ENCODE results near the gene CCDC15. TPM values are rescaled to one million over a fixed set of nuclear protein-coding genes. Genes with fewer than 3 reads are reported as not detected.

Gene CCDC15
- total RNA-seq, 6 experiments from 2014 or later, result 1.3 to 3.2 (median 2.5) TPM

GRCh38 chr11:124937336-124937935 lies 16.6 kb upstream of the CCDC15 start:
- Mint-ChIP-seq H3K4me1 (ENCODE audit: low read depth) (peaks cover 22% of the 10 kb centered on the region), H3K27ac (no peak overlapping the region), H3K4me3 (no peak overlapping the region), H3K9me3 (no peaks in the 10 kb centered on the region), H3K36me3 (ENCODE audit: low read depth) (no peaks in the 10 kb centered on the region), H3K27me3 (ENCODE audit: insufficient read depth) (no peaks in the 10 kb centered on the region)
- no peak for DNase-seq
- TF ChIP-seq, protein P1, sequence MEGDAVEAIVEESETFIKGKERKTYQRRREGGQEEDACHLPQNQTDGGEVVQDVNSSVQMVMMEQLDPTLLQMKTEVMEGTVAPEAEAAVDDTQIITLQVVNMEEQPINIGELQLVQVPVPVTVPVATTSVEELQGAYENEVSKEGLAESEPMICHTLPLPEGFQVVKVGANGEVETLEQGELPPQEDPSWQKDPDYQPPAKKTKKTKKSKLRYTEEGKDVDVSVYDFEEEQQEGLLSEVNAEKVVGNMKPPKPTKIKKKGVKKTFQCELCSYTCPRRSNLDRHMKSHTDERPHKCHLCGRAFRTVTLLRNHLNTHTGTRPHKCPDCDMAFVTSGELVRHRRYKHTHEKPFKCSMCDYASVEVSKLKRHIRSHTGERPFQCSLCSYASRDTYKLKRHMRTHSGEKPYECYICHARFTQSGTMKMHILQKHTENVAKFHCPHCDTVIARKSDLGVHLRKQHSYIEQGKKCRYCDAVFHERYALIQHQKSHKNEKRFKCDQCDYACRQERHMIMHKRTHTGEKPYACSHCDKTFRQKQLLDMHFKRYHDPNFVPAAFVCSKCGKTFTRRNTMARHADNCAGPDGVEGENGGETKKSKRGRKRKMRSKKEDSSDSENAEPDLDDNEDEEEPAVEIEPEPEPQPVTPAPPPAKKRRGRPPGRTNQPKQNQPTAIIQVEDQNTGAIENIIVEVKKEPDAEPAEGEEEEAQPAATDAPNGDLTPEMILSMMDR (IDR thresholded peaks at IDR 0.05), result no peak

- Mint-ChIP-seq H3K4me3 (no peak overlapping the region), H3K4me1 (ENCODE audit: low read depth) (peaks cover 22% of the 10 kb centered on the region), H3K36me3 (ENCODE audit: low read depth) (no peaks in the 10 kb centered on the region), H3K9me3 (no peaks in the 10 kb centered on the region), H3K27me3 (ENCODE audit: insufficient read depth) (no peaks in the 10 kb centered on the region), H3K27ac (peak overlapping the region; percentile 18; the same call in 1 of the 2 replicates)
- TF ChIP-seq, protein P1 (IDR thresholded peaks at IDR 0.05), result no peak
- no peak for DNase-seq
These were observed 15.7 kb upstream of the CCDC15 start for GRCh38 chr11:124938206-124938765.

DNA sequence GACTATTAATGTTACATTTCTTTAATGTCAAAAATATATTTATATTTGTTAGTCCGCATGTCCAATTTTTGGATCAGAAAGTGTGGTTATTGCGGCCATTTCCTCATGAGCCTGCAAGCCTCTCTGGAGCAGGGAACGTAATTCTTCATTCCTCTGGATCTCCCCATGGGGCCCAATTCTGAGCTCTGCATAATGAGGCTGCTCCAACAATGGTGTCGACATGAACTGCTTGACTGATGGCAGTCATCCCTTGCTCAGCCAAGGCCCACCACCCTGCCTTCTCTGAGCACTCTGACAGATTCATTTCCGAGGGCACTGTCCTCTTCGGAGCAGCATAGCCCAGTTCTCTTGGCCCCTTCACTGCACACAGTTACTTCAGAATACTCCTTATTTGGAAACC lies 15.0 kb upstream of the CCDC15 start:
- Mint-ChIP-seq H3K27me3 (ENCODE audit: insufficient read depth) (no peaks in the 10 kb centered on the region), H3K9me3 (no peaks in the 10 kb centered on the region), H3K27ac (no peak overlapping the region; the same call in 1 of the 2 replicates), H3K4me3 (no peak overlapping the region), H3K4me1 (ENCODE audit: low read depth) (peaks cover 22% of the 10 kb centered on the region), H3K36me3 (ENCODE audit: low read depth) (no peaks in the 10 kb centered on the region)
- TF ChIP-seq, protein P1 (IDR thresholded peaks at IDR 0.05), result no peak
- no peak for DNase-seq

- TF ChIP-seq, protein P1 (IDR thresholded peaks at IDR 0.05), result no peak
- Mint-ChIP-seq H3K4me3 (no peak overlapping the region), H3K27ac (no peak overlapping the region), H3K36me3 (ENCODE audit: low read depth) (no peaks in the 10 kb centered on the region), H3K4me1 (ENCODE audit: low read depth) (peaks cover 24% of the 10 kb centered on the region), H3K9me3 (no peaks in the 10 kb centered on the region), H3K27me3 (ENCODE audit: insufficient read depth) (no peaks in the 10 kb centered on the region)
- DNase-seq, result no peak
These were observed 12.3 kb upstream of the CCDC15 start for GRCh38 chr11:124941703-124942102.

- Mint-ChIP-seq H3K36me3 (ENCODE audit: low read depth) (no peaks in the 10 kb centered on the region), H3K27me3 (ENCODE audit: insufficient read depth) (no peaks in the 10 kb centered on the region; the same call in 1 of the 2 replicates), H3K4me1 (ENCODE audit: low read depth) (peaks cover 30% of the 10 kb centered on the region), H3K9me3 (no peaks in the 10 kb centered on the region), H3K4me3 (no peak overlapping the region), H3K27ac (no peak overlapping the region)
- TF ChIP-seq, protein P1 (IDR thresholded peaks at IDR 0.05), result no peak
- no peak for DNase-seq
These were observed 11.3 kb upstream of the CCDC15 start for GRCh38 chr11:124942466-124943253.

Data from HFFc6 (cell line).